ENCODE results near the gene KDM6A. TPM values are rescaled to one million over a fixed set of nuclear protein-coding genes. Genes with fewer than 3 reads are reported as not detected.
"Not testable (repeated sequence)": the region's sequence is repeated elsewhere in the genome, so short reads cannot be mapped to it uniquely, and the experiment has no call there.

The KDM6A gene
- total RNA-seq, 1 experiment from 2014 or later: 42.8 TPM

DNA sequence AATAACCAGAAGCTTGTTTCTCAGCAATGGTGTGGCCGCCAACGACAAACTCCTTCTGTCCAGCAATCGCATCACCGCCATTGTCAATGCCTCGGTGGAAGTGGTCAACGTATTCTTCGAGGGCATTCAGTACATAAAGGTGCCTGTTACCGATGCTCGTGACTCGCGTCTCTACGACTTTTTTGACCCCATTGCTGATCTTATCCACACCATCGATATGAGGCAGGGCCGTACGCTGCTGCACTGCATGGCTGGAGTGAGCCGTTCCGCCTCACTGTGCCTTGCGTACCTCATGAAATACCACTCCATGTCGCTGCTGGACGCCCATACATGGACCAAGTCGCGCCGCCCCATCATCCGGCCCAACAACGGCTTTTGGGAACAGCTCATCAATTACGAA is 28.8 kb upstream of the KDM6A start:
- no peak overlapping the region for H2BK15ac ChIP-seq (ENCODE audit: low read depth, low read length)
- H3K56ac ChIP-seq (ENCODE audit: insufficient read length, low read depth, low read length): no peak overlapping the region
- no peaks in the 10 kb centered on the region for H3K4me1 ChIP-seq (ENCODE audit: insufficient read depth, low read length)
- no peaks in the 10 kb centered on the region for H4K20me1 ChIP-seq (ENCODE audit: control insufficient read depth, insufficient read depth, insufficient read length)
- peaks cover 42% of the 10 kb centered on the region for H3K9me3 ChIP-seq (ENCODE audit: control insufficient read depth, low read depth, low read length)
- TF ChIP-seq, protein P1, sequence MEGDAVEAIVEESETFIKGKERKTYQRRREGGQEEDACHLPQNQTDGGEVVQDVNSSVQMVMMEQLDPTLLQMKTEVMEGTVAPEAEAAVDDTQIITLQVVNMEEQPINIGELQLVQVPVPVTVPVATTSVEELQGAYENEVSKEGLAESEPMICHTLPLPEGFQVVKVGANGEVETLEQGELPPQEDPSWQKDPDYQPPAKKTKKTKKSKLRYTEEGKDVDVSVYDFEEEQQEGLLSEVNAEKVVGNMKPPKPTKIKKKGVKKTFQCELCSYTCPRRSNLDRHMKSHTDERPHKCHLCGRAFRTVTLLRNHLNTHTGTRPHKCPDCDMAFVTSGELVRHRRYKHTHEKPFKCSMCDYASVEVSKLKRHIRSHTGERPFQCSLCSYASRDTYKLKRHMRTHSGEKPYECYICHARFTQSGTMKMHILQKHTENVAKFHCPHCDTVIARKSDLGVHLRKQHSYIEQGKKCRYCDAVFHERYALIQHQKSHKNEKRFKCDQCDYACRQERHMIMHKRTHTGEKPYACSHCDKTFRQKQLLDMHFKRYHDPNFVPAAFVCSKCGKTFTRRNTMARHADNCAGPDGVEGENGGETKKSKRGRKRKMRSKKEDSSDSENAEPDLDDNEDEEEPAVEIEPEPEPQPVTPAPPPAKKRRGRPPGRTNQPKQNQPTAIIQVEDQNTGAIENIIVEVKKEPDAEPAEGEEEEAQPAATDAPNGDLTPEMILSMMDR (conservative IDR thresholded peaks at IDR 0.05): no peak
- no peak for DNase-seq
- no peak overlapping the region for H2AFZ ChIP-seq (ENCODE audit: low read length)
- Mint-ChIP-seq H3K4me1 (no peaks in the 10 kb centered on the region), H3K27ac (no peak overlapping the region), H3K9me3 (peaks cover 68 to 70% of the 10 kb centered on the region in 2 experiments), H3K4me3 (no peak overlapping the region), H3K27me3 (ENCODE audit: low read depth) (no peaks in the 10 kb centered on the region), H3K36me3 (ENCODE audit: insufficient read depth in 1 of 3, low read depth in 3 of 3) (no peaks in the 10 kb centered on the region; a peak in 2 of 7 replicates)
- H3K27me3 ChIP-seq (ENCODE audit: insufficient read depth, low read length): no peaks in the 10 kb centered on the region
- H4K5ac ChIP-seq (ENCODE audit: insufficient read length, low read depth, low read length): no peak overlapping the region
- H3T11ph ChIP-seq (ENCODE audit: low read length): no peak overlapping the region
- H3K27ac ChIP-seq (ENCODE audit: insufficient read length, low read depth, low read length): no peak overlapping the region
- H3K79me2 ChIP-seq (ENCODE audit: insufficient read depth, low read length): no peaks in the 10 kb centered on the region
- H3K23me2 ChIP-seq (ENCODE audit: insufficient read length, low read depth, low read length, poor library complexity, severe bottlenecking): no peaks in the 10 kb centered on the region
- no peak overlapping the region for H3K4me2 ChIP-seq (ENCODE audit: insufficient read depth, insufficient read length, low read length)
- no peak overlapping the region for H2AK5ac ChIP-seq (ENCODE audit: insufficient read length, low read length)
- no CpG with 5 or more reads among the region's 26 CpGs for whole genome bisulfite sequencing (ENCODE audit: extremely low coverage, insufficient read length, low lambda C conversion rate)
- no peak overlapping the region for H4K91ac ChIP-seq (ENCODE audit: insufficient read length, low read depth, low read length)
- no peak overlapping the region for H3K23ac ChIP-seq (ENCODE audit: insufficient read length, low read depth, low read length)
- H2BK20ac ChIP-seq (ENCODE audit: low read depth, low read length, poor library complexity, severe bottlenecking): no peak overlapping the region
- H2BK5ac ChIP-seq (ENCODE audit: insufficient read length, low read length): no peak overlapping the region
- no peaks in the 10 kb centered on the region for H3K79me1 ChIP-seq (ENCODE audit: insufficient read depth, low read depth, low read length, poor library complexity, severe bottlenecking)
- H4K8ac ChIP-seq (replicated peaks; ENCODE audit: insufficient read length, low read depth, low read length): no peak overlapping the region
- no peak overlapping the region for H3K18ac ChIP-seq (ENCODE audit: insufficient read length, low read depth, low read length)
- H3K14ac ChIP-seq (ENCODE audit: insufficient read depth, low read length): no peak overlapping the region
- H2BK120ac ChIP-seq (ENCODE audit: low read depth, low read length, poor library complexity, severe bottlenecking): no peak overlapping the region
- H2BK12ac ChIP-seq (ENCODE audit: insufficient read length, low read depth, low read length): no peak overlapping the region
- no peak overlapping the region for H3K4ac ChIP-seq (ENCODE audit: low read depth, low read length)
- no peak overlapping the region for H3K9ac ChIP-seq (ENCODE audit: extremely low read depth, insufficient read length, low read length)

DNA sequence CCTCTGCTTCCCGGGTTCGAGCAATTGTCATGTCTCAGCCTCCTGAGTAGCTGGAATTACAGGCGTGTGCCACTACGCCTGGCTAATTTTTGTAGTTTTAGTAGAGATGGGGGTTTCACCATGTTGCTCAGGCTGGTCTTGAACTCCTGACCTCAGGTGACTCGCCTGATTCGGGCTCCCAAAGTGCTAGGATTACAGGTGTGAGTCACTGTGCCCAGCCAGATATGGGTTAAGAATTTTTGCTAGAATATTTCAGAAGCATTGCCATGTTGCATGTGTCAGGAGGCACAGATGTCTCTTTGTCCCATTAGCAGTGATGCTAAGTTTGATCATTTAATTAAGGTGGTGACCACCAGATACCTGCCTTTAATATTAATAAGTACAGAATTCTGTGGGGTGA is 22.1 kb upstream of the KDM6A start:
- not testable (repeated sequence) for H3K4me2 ChIP-seq (ENCODE audit: insufficient read depth, insufficient read length, low read length); H3K4me1 ChIP-seq (ENCODE audit: insufficient read depth, low read length); H3K27ac Mint-ChIP-seq; H3T11ph ChIP-seq (ENCODE audit: low read length); H4K20me1 ChIP-seq (ENCODE audit: control insufficient read depth, insufficient read depth, insufficient read length); DNase-seq; H2BK5ac ChIP-seq (ENCODE audit: insufficient read length, low read length); H3K18ac ChIP-seq (ENCODE audit: insufficient read length, low read depth, low read length); H3K79me1 ChIP-seq (ENCODE audit: insufficient read depth, low read depth, low read length, poor library complexity, severe bottlenecking); H3K14ac ChIP-seq (ENCODE audit: insufficient read depth, low read length); H3K9ac ChIP-seq (ENCODE audit: extremely low read depth, insufficient read length, low read length); H4K5ac ChIP-seq (ENCODE audit: insufficient read length, low read depth, low read length); H2BK15ac ChIP-seq (ENCODE audit: low read depth, low read length); H2AFZ ChIP-seq (ENCODE audit: low read length); H2AK5ac ChIP-seq (ENCODE audit: insufficient read length, low read length); H3K4me3 Mint-ChIP-seq; H3K23me2 ChIP-seq (ENCODE audit: insufficient read length, low read depth, low read length, poor library complexity, severe bottlenecking); H3K4ac ChIP-seq (ENCODE audit: low read depth, low read length); H3K23ac ChIP-seq (ENCODE audit: insufficient read length, low read depth, low read length); H4K8ac ChIP-seq (replicated peaks; ENCODE audit: insufficient read length, low read depth, low read length); H2BK12ac ChIP-seq (ENCODE audit: insufficient read length, low read depth, low read length); H4K91ac ChIP-seq (ENCODE audit: insufficient read length, low read depth, low read length); H2BK120ac ChIP-seq (ENCODE audit: low read depth, low read length, poor library complexity, severe bottlenecking); H3K79me2 ChIP-seq (ENCODE audit: insufficient read depth, low read length); H3K27me3 ChIP-seq (ENCODE audit: insufficient read depth, low read length); H2BK20ac ChIP-seq (ENCODE audit: low read depth, low read length, poor library complexity, severe bottlenecking); H3K36me3 Mint-ChIP-seq (ENCODE audit: insufficient read depth in 1 of 3, low read depth in 3 of 3); H3K4me1 Mint-ChIP-seq; H3K56ac ChIP-seq (ENCODE audit: insufficient read length, low read depth, low read length); H3K27me3 Mint-ChIP-seq (ENCODE audit: low read depth); H3K27ac ChIP-seq (ENCODE audit: insufficient read length, low read depth, low read length)
- H3K9me3 Mint-ChIP-seq: peaks cover 49 to 52% of the 10 kb centered on the region in 2 experiments
- WGBS (ENCODE audit: extremely low coverage, insufficient read length, low lambda C conversion rate): no CpG with 5 or more reads among the region's 6 CpGs
- H3K9me3 ChIP-seq (ENCODE audit: control insufficient read depth, low read depth, low read length): peaks cover 22% of the 10 kb centered on the region
